Astrocyte of the cerebellum (primary cell): ENCODE data around the gene OLFM1.

Experiments used
- DNase-seq: peaks from one replicate; pipeline ENCODE4 v3.0.0-alpha.2; 2011; ENCODE audit warnings: low read depth
- H3K4me3 ChIP-seq: 2 replicates; pipeline ENCODE4 v1.5.1; 2011; ENCODE audit warnings: mild to moderate bottlenecking, low read depth, low read length, moderate library complexity
- in situ Hi-C: cut with HindIII; loops from 2 replicates; pipeline ENCODE4 v1.10.0; 2017; ENCODE audit warnings: low sequenced_read_pairs
- TF ChIP-seq, protein P1 (sequence below): IDR thresholded peaks from 2 replicates; pipeline ENCODE4 v1.5.1; 2012; ENCODE audit warnings: low read length, low read depth, moderate library complexity, mild to moderate bottlenecking; ENCODE audit errors: missing control alignments

The OLFM1 gene

DNA sequence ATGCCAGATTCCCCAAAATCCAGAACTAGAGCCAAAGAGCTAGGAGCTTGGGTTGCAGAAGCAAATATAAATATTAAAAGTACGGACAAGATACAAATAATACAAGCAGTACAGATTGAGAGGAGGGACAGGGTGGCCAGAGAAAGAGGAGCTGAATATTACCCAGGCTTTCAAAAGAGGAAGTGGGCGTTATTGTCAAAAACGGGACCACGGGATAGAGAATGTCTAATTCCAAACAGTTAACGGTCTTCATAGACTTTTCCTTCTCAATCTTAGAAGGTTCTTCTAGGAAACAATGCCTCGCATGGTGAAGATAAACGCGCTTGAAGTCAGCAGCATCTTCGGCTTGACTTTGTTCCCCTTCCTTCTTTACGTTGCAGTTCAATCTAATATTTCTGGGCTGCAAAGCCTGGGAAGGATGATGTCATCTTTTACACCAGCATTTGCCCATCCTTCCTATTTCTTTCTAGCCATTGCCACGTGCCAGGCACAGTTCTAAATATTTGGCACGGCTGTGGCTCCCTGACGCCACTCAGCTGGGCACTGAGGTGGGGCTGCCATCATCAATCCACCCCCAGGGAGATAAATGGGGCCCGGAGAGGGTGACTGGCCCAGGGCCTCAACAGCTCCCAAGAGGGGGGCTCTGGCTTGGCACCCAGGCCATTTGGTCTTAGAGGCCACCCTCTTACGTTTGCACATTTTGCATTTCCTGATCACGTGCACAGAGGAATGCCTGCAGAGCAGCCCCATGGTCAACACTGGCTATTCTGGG, 16.3 kb upstream of the OLFM1 start:
- no peak for DNase-seq
- no peak overlapping the region for H3K4me3 ChIP-seq
- in situ Hi-C loops, result no loop called here
- TF ChIP-seq, protein P1, sequence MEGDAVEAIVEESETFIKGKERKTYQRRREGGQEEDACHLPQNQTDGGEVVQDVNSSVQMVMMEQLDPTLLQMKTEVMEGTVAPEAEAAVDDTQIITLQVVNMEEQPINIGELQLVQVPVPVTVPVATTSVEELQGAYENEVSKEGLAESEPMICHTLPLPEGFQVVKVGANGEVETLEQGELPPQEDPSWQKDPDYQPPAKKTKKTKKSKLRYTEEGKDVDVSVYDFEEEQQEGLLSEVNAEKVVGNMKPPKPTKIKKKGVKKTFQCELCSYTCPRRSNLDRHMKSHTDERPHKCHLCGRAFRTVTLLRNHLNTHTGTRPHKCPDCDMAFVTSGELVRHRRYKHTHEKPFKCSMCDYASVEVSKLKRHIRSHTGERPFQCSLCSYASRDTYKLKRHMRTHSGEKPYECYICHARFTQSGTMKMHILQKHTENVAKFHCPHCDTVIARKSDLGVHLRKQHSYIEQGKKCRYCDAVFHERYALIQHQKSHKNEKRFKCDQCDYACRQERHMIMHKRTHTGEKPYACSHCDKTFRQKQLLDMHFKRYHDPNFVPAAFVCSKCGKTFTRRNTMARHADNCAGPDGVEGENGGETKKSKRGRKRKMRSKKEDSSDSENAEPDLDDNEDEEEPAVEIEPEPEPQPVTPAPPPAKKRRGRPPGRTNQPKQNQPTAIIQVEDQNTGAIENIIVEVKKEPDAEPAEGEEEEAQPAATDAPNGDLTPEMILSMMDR, result no peak

DNA sequence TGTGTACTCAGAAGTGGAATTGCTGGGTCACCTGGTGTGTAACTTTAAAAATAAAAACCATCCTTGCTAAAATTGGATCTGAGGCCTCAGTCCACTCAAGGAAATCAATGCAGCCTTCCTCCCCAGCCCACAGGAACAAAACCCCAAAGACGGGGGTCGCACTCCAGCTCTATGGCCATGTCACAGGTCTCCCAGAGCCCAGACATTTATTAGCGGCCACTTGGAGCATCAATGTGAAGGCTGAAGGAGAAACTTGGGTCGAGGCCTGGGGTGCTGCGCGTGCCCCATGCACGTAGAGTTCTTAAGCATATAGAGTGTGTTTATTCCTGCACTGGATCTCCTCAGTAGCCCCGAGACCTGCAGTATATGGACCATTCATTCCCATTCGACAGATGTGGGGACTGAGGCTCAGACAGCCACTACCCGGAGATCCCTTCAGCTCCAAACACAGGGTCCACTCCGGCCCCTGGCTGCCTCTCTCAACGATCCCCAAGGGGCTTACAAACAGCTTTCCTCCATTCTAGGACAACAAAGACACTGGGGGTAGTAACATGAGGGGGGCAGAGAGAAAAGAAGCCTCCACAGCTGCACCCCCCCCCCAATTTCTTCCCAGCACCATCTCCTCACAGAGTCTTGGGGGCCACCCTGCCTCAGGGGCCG, 14.3 kb upstream of the OLFM1 start:
- TF ChIP-seq, protein P1, result no peak
- DNase-seq, result no peak
- no peak overlapping the region for H3K4me3 ChIP-seq
- in situ Hi-C loops, result no loop called here

DNA sequence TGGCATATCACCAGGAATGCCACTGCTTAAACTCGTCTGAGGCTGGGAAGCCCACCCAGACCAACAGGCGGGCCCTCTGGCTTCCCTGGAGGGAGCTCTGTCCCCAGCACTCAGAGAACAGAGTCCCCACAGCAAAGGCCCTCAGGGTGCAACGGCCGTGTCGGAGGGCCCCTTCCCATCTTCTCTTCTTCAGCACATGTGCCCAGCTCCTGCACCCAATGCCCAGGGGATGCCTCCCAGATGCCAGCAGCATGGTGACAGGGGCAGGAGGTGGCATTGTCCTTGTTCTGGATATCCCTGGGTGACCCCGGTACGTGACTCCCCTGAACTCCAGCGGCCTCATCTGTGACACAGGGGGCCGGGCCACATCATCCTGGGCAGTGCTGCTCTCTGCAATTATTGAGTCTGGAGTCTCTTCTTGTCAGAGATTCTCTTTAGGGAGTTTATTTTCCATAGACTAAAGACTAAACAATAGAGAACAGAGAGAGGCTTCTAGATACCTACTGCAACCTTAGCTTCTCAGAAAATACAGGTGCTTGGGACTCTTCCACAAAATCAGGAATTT, 13.6 kb upstream of the OLFM1 start:
- no peak overlapping the region for H3K4me3 ChIP-seq
- no peak for DNase-seq
- in situ Hi-C loops, result no loop called here
- TF ChIP-seq, protein P1, result no peak

DNA sequence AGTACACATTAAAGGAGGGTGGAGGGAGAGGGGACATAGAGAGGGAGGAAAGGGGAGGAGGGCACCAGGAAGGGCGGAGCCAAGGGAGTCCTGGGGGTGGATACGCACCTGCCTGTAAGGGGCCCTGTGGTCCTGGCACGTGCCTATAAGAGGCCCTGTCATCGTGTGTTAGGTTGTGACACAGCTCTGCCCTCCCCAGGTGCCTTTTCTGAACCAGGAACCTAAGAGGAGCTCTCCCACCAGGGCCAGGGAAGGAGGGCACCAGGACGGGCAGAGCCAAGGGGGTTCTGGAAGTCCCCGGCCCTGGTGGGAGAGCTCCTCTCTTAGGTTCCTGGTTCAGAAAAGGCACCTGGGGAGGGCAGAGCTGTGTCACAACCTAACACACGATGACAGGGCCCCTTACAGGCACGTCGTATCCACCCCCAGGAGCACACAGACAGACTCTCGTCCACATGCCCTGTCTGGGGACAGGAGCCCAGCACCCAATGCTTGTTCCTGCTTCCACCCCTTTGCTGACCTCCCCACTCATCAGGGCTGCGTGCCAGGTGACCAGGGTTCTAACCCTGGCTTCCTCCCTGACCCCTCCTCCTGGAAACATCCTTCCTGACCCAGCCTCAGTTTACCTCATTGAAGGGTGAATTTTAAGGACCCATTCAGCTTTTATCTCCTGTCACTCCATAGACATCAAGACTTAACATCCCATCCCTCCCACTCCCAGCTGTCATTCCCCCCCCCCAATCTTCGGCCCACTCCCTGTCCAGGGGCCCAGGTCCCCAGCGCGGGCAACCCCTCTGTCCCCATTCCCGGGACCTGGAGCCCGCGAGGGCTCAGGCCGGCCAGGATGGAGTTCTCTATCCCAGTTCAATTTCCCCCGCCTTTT, 12.9 kb upstream of the OLFM1 start:
- no peak overlapping the region for H3K4me3 ChIP-seq
- in situ Hi-C loops, result loop anchor here (25.0 kb wide), 1 partner anchor 637 kb away; no protein-coding TSS in a partner anchor
- TF ChIP-seq, protein P1, result no peak
- DNase-seq, result no peak

DNA sequence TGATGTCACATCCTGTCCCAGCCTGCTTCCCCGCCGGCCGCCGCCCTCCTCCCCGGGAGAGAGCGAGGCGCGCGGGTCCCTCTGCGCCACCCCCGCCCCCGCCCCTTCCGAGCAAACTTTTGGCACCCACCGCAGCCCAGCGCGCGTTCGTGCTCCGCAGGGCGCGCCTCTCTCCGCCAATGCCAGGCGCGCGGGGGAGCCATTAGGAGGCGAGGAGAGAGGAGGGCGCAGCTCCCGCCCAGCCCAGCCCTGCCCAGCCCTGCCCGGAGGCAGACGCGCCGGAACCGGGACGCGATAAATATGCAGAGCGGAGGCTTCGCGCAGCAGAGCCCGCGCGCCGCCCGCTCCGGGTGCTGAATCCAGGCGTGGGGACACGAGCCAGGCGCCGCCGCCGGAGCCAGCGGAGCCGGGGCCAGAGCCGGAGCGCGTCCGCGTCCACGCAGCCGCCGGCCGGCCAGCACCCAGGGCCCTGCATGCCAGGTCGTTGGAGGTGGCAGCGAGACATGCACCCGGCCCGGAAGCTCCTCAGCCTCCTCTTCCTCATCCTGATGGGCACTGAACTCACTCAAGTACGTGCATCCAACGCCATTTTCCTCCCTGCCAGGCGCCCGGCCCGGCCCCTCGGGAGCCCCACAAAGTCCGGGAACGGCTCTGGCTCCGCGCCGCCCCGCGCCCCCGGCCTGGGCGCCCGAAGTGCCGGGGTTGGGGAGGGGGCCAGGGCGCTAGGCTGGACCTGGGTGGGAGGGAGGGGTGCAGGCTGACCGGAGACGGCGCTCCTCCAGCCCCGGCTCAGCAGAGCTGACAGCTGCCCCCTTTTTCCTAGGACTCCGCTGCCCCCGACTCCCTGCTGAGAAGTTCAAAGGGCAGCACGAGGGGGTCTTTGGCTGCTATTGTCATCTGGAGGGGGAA, 12.0 kb upstream of the OLFM1 start:
- no peak for DNase-seq
- in situ Hi-C loops, result loop anchor here (25.0 kb wide), 1 partner anchor 638 kb away; no protein-coding TSS in a partner anchor
- no peak overlapping the region for H3K4me3 ChIP-seq
- TF ChIP-seq, protein P1, result no peak
